DMS 273 treated with DMSO at 0.1 percent for 48 hours (cell line): Measurements from ENCODE around the gene SND1.

Source experiments
- DNase-seq: peaks from one replicate; lab custom pipeline; 2025; lab: John Stamatoyannopoulos, UW

The SND1 gene

GRCh38 chr7:127871226-127871625 lies 219.2 kb downstream of the SND1 start:
- no peak for DNase-seq

- no peak for DNase-seq
Observed at GRCh38 chr7:127872122-127872521, 220.1 kb downstream of the SND1 start.

GRCh38 chr7:127873151-127873550 lies 221.2 kb downstream of the SND1 start:
- DNase-seq, result no peak

GRCh38 chr7:127873715-127874636 lies 222.0 kb downstream of the SND1 start:
- DNase-seq, result no peak

- no peak for DNase-seq
Observed at GRCh38 chr7:127874951-127875608, 223.1 kb downstream of the SND1 start.

- DNase-seq, result no peak
Observed at GRCh38 chr7:127876393-127876792, 224.4 kb downstream of the SND1 start.

- DNase-seq, result no peak
Observed at GRCh38 chr7:127877951-127878350, 226.0 kb downstream of the SND1 start.

- no peak for DNase-seq
Observed at GRCh38 chr7:127878791-127879190, 226.8 kb downstream of the SND1 start.

GRCh38 chr7:127879436-127879835 lies 227.4 kb downstream of the SND1 start:
- DNase-seq, result no peak

- DNase-seq, result no peak
Observed at GRCh38 chr7:127879942-127880341, 227.9 kb downstream of the SND1 start.

GRCh38 chr7:127880454-127880853 lies 228.5 kb downstream of the SND1 start:
- no peak for DNase-seq

- no peak for DNase-seq
Observed at GRCh38 chr7:127881564-127881963, 229.6 kb downstream of the SND1 start.

GRCh38 chr7:127882313-127882920 lies 230.4 kb downstream of the SND1 start:
- peak; percentile 8 for DNase-seq

- DNase-seq, result peak; percentile 64
Observed at GRCh38 chr7:127884066-127884559, 232.1 kb downstream of the SND1 start.

- peak; percentile 17 for DNase-seq
Observed at GRCh38 chr7:127885222-127885772, 233.3 kb downstream of the SND1 start.

GRCh38 chr7:127885843-127886242 lies 233.8 kb downstream of the SND1 start:
- DNase-seq, result peak; percentile 86

- DNase-seq, result peak; percentile 93
Observed at GRCh38 chr7:127886248-127886647, 234.3 kb downstream of the SND1 start.

- DNase-seq, result no peak
Observed at GRCh38 chr7:127887096-127887495, 235.1 kb downstream of the SND1 start.

- no peak for DNase-seq
Observed at GRCh38 chr7:127887631-127888030, 235.6 kb downstream of the SND1 start.

GRCh38 chr7:127888411-127888810 lies 236.4 kb downstream of the SND1 start:
- DNase-seq, result no peak

- no peak for DNase-seq
Observed at GRCh38 chr7:127888825-127889224, 236.8 kb downstream of the SND1 start.

- no peak for DNase-seq
Observed at GRCh38 chr7:127889677-127890076, 237.7 kb downstream of the SND1 start.
